ENCODE measurements around the gene RPL29. TPM values are rescaled to one million over a fixed set of nuclear protein-coding genes. Genes with fewer than 3 reads are reported as not detected.

RPL29 gene
- total RNA-seq, 1 donor from 2014 or later, result 765 TPM

DNA sequence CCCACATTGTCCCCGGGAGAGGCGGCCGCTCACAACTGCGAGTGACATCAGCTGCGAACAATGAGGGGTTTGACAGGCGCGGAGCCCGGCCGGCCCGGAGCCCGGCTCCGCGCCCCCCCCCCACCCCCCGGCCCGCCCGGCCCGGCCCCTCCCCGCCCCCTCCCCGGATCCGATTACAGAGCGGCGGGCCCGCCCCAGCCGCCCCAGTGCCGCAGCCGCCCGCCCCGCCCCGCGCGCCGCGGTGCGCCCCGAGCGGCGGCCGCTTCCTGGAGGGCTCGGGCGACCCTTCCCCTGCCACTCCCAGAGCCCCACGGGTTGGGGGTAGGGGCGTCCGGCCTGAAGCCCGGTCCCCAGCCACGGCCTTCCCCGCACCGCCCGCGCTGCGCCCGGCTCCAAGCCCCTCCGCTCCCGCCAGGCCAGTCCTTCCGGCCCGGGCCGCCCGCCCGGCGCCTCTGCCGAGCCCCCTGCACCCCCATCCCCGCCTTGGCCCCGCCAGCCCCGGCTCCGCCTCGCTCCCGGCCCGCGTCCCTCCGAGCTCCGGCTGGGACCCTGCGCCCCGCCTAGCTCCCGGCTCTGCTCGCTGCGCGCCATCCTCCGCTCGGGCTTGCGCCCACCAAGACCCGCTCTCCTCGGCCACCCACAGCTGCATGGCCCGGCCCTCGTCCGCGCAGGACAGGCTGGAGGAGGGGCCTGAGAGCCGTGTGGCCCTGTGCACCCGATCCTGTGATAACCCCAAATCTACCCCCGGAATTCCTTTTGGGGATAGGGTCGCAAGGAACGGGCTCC is 28.1 kb downstream of the RPL29 start, which contains the start of gene PCBP4:
Gene PCBP4 (minus strand): TSS at position 71 of the 786 bp plus-strand sequence. CDS start 6,214 bp downstream, outside the sequence.
- DNase-seq (peak; percentile 74), ATAC-seq (peak; percentile 67 to 76)
- H3K9me3 ChIP-seq, result no peaks in the 10 kb centered on the region
- H3K4me1 ChIP-seq, result peaks cover 32% of the 10 kb centered on the region
- peak within 1 kb of the TSS; percentile 84 for H3K27ac ChIP-seq
- no peaks in the 10 kb centered on the region for H3K36me3 ChIP-seq
- TF ChIP-seq CTCF (IDR thresholded peaks at IDR 0.05), result no peak
- intact Hi-C loops (cut with DNase I), result no loop called here
- no peaks in the 10 kb centered on the region for H3K27me3 ChIP-seq (ENCODE audit: low read depth)
- peak within 1 kb of the TSS; percentile 68 for H3K4me3 ChIP-seq

DNA sequence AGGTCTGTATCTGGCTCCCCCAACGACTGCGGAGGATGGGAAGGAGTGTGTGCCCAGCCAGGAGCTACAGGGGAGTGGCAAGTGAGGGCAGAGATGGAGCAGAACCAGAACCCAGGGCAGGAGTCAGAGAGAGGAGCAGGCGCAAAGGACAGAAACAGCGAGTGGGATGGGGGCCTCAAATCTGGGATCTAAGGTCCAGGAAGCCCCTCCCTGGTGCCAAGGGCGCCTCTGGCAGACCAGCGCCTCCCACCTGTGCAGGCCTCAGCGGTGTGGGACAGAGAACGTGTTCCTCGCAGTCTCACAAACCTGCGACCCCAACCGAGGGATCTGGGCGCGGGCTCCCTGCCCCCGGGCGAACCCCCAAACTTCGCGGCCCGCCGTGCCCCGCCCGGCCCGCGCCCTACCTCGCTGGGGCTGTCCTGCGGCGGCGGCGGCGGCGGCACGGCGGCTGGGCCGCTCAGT is 28.7 kb downstream of the RPL29 start:
- no peak for TF ChIP-seq CTCF (IDR thresholded peaks at IDR 0.05)
- intact Hi-C loops (cut with DNase I), result no loop called here
- no peaks in the 10 kb centered on the region for H3K27me3 ChIP-seq (ENCODE audit: low read depth)
- H3K36me3 ChIP-seq, result no peaks in the 10 kb centered on the region
- H3K9me3 ChIP-seq, result no peaks in the 10 kb centered on the region
- ATAC-seq, result peak in 1 of 2 donors; percentile 33
- H3K27ac ChIP-seq, result peak overlapping the region; percentile 84
- H3K4me3 ChIP-seq, result peak overlapping the region; percentile 68
- H3K4me1 ChIP-seq, result peaks cover 28% of the 10 kb centered on the region
- no peak for DNase-seq

DNA sequence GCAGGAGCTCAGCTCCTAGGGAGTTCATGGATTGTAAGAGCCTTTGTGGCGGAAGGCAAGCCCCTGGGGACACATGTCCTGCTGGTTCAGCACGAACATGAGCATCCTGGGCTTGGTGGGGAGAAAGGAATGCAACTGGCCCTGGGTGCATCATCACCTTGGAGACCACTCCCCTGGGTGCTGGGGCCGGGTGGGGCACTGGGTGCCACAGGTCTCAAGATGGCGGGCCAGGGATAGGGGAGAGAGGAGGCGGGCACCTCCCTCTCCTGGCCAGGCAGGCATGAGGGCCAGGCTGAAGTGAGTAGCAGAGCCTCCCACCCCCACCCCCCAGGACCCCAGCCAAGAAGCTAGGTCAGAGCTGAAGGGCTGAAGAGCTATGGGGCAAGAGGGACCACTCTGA is 29.2 kb downstream of the RPL29 start:
- Histone ChIP-seq H3K9me3 (no peaks in the 10 kb centered on the region), H3K27me3 (ENCODE audit: low read depth) (no peaks in the 10 kb centered on the region), H3K27ac (no peak overlapping the region), H3K4me3 (peak overlapping the region; percentile 68), H3K4me1 (peaks cover 25% of the 10 kb centered on the region), H3K36me3 (no peaks in the 10 kb centered on the region)
- TF ChIP-seq CTCF (IDR thresholded peaks at IDR 0.05), result no peak
- ATAC-seq (no peak), DNase-seq (no peak)
- intact Hi-C loops (cut with DNase I), result no loop called here

- Histone ChIP-seq H3K4me1 (peaks cover 22% of the 10 kb centered on the region), H3K27ac (no peak overlapping the region)
- ATAC-seq, result no peak
Observed at GRCh38 chr3:51966016-51966415, 29.7 kb downstream of the RPL29 start.

DNA sequence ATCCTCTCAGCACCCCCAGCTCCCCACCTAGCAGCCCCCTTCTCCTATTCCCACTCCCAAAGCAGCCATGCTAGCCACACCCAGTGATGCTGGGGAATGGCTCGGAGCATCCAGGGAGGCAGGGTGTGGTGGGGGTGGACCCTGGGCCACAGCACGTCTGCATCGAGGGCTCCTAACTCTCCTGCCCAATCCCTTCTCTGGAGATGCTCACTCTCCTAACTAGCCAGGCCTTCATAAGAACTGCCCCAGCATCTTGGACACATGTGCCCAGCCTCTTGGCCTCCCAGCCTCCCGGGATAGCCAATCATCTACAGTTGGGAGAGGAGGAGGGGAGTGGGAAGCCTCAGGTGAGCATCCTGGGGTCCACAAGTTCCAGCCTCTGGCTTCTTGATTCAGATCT is 31.2 kb downstream of the RPL29 start:
- no peak overlapping the region for H3K4me3 ChIP-seq
- H3K36me3 ChIP-seq, result peaks cover 5% of the 10 kb centered on the region
- no peak overlapping the region for H3K27ac ChIP-seq
- no peak for DNase-seq
- no peak for ATAC-seq
- no peak for TF ChIP-seq CTCF (IDR thresholded peaks at IDR 0.05)
- no peaks in the 10 kb centered on the region for H3K27me3 ChIP-seq (ENCODE audit: low read depth)
- peaks cover 22% of the 10 kb centered on the region for H3K4me1 ChIP-seq
- no peaks in the 10 kb centered on the region for H3K9me3 ChIP-seq
- intact Hi-C loops (cut with DNase I), result no loop called here

More at GRCh38 chr3:51966016-51966415, 29.7 kb downstream of the RPL29 start:
- no peak for DNase-seq
- intact Hi-C loops (cut with DNase I), result no loop called here
- Histone ChIP-seq H3K27me3 (ENCODE audit: low read depth) (no peaks in the 10 kb centered on the region), H3K4me3 (no peak overlapping the region), H3K36me3 (no peaks in the 10 kb centered on the region), H3K9me3 (no peaks in the 10 kb centered on the region)
- TF ChIP-seq CTCF (IDR thresholded peaks at IDR 0.05), result no peak

All from lower lobe of right lung (tissue), 2 donors.